UCSD-AML1 (cell line): ENCODE data around the gene ARHGAP33.

Experiments
- DNase-seq: peaks from one replicate; lab custom pipeline; 2025; ENCODE audit not compliant: unreplicated experiment; lab: John Stamatoyannopoulos, UW

The ARHGAP33 gene

DNA sequence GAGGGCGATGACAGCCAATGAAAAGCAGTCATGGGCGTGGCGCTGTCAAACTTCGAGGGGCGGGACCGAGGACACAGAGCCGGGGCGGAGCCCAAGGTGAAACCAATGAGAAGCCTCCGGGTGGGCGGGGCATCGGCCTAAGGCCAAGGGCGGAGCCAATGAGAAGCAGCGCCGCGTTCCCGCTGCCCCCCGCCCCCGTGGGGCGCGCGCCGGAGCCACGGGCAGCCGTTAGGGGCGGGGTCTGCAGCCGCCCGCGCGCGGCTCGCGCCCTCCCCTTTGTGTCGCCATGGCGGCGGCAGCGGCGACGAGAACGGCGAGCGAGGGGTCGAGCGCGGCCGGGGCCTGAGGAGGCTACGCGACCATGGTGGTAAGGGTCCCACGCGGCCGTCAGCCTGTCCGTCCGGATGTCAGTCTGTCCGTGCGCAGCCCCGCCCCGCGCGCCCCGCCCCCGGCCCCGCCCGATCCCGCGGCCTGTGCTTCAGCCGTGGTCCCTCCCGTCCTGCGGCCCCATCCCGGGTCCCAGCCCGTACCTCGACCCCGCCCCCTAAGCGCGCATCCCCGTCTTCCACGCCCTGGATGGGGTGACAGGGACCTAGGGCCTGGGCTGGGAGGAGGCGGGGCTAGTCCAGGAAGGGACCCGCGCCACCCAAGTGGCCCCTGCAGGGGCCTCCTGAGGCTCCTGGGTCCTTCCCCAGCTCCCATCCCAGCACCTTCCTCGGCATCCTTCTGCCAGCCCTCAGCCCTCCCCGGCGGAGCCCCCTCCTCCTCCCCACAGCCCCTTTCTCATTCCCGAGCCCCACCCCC lies at the start of gene ARHGAP33:
Gene ARHGAP33 (plus strand): TSS at position 267 of the 804 bp plus-strand sequence. CDS start 95 bp downstream, at position 362.
- peak; percentile 98 for DNase-seq

DNA sequence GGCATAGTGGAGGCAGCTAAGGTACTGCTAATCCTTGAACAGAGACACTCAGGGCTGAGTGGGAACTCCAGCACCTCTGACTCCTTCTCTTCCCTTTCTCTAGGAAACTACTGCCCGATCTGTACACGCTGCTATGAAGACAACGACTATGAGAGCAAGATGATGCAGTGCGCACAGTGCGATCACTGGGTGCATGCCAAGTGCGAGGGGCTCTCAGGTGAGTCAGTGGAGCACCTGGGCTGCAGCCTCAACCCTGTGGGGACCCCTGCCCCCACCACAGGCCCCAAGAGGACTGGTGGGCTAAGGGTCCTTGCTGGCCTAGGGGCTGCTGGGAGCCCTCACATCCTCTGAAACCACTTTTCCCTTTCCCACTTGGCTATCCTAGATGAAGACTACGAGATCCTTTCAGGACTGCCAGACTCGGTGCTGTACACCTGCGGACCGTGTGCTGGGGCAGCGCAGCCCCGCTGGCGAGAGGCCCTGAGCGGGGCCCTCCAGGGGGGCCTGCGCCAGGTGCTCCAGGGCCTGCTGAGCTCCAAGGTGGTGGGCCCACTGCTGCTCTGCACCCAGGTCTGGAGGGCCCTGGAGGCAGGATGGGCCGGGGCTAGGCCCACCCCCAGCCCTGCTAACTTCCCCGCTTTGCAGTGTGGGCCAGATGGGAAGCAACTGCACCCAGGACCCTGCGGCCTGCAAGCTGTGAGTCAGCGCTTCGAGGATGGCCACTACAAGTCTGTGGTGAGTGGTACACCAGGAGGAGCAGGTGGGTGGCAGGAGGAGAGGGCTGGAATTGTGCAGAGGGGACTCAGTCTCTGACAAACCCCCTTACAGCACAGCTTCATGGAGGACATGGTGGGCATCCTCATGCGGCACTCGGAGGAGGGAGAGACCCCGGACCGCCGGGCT lies 48.1 kb upstream of the ARHGAP33 start:
- DNase-seq, result no peak

GRCh38 chr19:35727956-35728706 lies 47.2 kb upstream of the ARHGAP33 start:
- DNase-seq, result no peak

DNA sequence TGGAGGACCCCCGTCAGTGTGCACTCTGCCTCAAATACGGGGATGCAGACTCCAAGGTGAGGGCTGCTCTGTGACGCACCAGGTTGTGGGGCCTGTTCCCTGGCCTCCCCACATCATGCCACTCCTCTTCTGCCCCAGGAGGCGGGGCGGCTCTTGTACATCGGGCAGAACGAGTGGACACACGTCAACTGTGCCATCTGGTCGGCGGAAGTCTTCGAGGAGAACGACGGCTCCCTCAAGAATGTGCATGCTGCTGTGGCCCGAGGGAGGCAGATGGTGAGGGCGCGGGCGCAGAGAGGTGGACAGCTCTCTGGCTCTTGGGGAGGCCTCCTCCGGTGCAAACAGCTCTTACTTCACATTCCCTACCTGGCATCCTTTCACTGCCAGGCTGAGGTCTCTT lies 46.3 kb upstream of the ARHGAP33 start:
- no peak for DNase-seq

- DNase-seq, result no peak
Measured at GRCh38 chr19:35729763-35730162, 45.6 kb upstream of the ARHGAP33 start.

DNA sequence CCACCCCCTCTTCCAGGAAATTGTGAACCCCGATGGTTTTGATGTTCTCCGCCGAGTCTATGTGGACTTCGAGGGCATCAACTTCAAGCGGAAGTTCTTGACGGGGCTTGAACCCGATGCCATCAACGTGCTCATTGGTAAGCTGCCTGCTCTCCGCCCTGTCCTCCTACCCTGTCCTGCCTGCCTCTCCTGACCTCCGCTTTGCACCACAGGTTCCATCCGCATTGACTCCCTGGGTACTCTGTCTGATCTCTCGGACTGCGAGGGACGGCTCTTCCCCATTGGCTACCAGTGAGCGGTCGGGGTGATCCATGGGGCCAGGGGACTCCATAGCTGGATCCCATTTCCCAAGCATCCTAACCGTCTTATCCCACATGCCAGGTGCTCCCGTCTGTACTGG lies 45.0 kb upstream of the ARHGAP33 start:
- DNase-seq, result no peak

- DNase-seq, result no peak
Measured at GRCh38 chr19:35731353-35731752, 44.0 kb upstream of the ARHGAP33 start.

GRCh38 chr19:35731779-35732405 lies 43.5 kb upstream of the ARHGAP33 start:
- DNase-seq, result no peak

DNA sequence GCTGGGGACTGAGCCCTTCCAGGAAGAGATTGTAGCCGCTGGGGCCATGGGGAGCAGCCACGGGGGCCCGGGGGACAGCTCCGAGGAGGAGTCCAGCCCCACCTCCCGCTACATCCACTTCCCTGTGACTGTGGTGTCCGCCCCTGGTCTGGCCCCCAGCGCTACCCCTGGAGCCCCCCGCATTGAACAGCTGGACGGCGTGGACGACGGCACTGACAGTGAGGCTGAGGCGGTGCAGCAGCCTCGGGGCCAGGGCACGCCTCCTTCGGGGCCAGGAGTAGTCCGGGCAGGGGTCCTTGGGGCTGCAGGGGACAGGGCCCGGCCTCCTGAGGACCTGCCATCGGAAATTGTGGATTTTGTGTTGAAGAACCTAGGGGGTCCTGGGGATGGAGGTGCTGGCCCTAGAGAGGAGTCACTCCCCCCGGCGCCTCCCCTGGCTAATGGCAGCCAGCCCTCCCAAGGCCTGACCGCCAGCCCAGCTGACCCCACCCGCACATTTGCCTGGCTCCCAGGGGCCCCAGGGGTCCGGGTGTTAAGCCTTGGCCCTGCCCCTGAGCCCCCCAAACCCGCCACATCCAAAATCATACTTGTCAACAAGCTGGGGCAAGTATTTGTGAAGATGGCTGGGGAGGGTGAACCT lies 42.7 kb upstream of the ARHGAP33 start:
- no peak for DNase-seq

GRCh38 chr19:35733180-35734125 lies 41.9 kb upstream of the ARHGAP33 start:
- no peak for DNase-seq

DNA sequence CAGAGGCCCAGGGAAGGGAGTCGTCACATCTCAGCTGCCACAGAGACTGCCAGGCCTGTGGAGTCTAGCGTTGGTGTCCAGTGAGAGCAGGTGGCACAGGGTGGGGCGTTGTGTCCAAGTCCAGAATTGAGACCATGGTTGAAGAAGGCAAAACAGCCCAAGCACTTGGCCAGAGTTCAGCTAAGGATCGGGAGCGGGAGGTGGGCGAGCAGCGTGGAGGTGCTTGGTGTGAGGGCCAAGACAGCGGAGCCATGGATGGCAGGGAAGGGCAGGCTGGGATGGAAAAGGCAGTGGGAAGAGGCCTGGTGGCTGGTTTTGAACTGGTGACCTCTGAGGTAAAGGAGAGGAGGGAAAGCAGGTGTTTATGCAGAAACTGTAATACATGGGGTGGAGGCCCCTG lies 41.1 kb upstream of the ARHGAP33 start:
- DNase-seq, result no peak

DNA sequence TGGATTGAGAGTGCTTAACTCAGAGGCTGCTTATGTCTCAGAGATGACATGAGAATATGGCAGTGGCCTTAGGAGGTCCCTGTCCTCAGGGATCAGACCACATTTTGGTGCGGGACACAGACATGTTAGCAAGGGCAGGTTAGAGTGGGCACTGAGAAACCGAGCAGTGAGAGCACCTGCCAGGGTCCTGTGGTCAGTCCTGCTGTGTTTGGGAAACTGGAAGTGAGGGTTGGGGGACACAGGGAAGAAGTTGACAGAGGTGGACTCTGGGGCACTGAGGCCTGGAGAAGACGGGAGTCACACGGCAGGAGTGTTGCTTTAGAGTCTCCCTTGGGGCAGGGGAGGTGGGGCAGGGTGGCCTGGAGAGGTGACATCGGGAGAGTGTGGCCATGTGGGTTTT lies 40.5 kb upstream of the ARHGAP33 start:
- DNase-seq, result no peak

GRCh38 chr19:35736913-35737886 lies 38.2 kb upstream of the ARHGAP33 start:
- DNase-seq, result no peak

- no peak for DNase-seq
Measured at GRCh38 chr19:35738021-35738886, 37.1 kb upstream of the ARHGAP33 start.

GRCh38 chr19:35738887-35739229 lies 36.5 kb upstream of the ARHGAP33 start:
- DNase-seq, result no peak

DNA sequence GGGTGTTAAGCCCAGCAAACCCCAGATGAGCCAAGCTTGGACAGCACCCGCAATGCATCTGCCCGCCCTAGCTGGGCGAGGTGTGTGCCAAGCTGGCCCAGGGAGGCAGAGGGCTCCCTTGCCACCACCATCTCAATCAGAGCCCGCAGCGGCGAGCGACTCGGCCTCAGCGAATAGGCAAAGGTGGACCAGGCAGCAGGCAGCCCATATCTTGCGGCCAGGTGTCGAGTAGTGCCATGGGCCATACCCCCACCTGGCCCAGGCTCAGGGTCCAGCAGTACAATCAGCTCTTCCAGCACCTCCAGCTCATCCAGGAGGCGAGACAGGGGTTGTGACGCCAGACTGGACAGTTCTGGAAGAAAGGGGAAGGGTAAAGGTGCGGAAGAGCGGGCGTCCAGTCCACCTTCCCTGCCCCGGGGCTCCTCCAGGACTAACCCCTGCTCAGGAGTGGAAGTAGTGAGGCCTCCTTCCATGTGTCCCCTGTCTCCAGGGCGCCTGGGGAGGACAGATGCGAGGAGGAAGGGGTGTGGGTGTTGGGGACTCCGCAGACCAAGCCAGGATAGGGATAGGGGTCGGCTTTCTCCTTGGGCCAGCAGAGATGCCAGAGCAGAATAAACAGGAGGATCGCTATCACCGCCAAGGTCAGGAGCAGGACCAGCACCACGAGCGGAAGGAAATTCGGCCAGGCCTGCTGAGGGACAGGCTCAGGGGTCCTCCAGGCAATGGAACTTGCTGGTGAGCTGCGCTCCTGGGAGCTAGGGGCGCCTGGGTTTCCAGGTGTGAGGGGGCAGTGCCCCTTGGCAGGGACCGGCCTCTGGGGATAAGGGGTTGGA lies 35.9 kb upstream of the ARHGAP33 start:
- DNase-seq, result no peak

GRCh38 chr19:35740108-35740422 lies 35.3 kb upstream of the ARHGAP33 start:
- DNase-seq, result no peak
